Measurements from ENCODE around the gene SYT3.
"Not testable (repeated sequence)": the region's sequence is repeated elsewhere in the genome, so short reads cannot be mapped to it uniquely, and the experiment has no call there.

SYT3 gene

GRCh38 chr19:50636317-50637085 is 3.2 kb downstream of the SYT3 start:
- no peak for DNase-seq

- no peak for DNase-seq
Observed at GRCh38 chr19:50633973-50634372, 5.7 kb downstream of the SYT3 start.

GRCh38 chr19:50633359-50633758 is 6.3 kb downstream of the SYT3 start:
- no peak for DNase-seq

GRCh38 chr19:50632151-50632835 is 7.4 kb downstream of the SYT3 start:
- no peak for DNase-seq

- DNase-seq, result no peak
Observed at GRCh38 chr19:50629801-50630200, 9.9 kb downstream of the SYT3 start.

- no peak for DNase-seq
Observed at GRCh38 chr19:50629194-50629593, 10.5 kb downstream of the SYT3 start.

GRCh38 chr19:50628551-50628950 is 11.1 kb downstream of the SYT3 start:
- DNase-seq, result no peak

- no peak for DNase-seq
Observed at GRCh38 chr19:50628146-50628545, 11.5 kb downstream of the SYT3 start.

GRCh38 chr19:50626795-50627194 is 12.9 kb downstream of the SYT3 start:
- DNase-seq, result no peak

GRCh38 chr19:50626011-50626410 is 13.7 kb downstream of the SYT3 start:
- no peak for DNase-seq

- DNase-seq, result no peak
Observed at GRCh38 chr19:50624949-50625600, 14.6 kb downstream of the SYT3 start.

GRCh38 chr19:50620394-50620906 is 19.2 kb downstream of the SYT3 start:
- not testable (repeated sequence) for DNase-seq

GRCh38 chr19:50619184-50619583 is 20.5 kb downstream of the SYT3 start:
- DNase-seq, result not testable (repeated sequence)

- not testable (repeated sequence) for DNase-seq
Observed at GRCh38 chr19:50618379-50618778, 21.3 kb downstream of the SYT3 start.

GRCh38 chr19:50612504-50613404 is 26.9 kb downstream of the SYT3 start:
- DNase-seq, result not testable (repeated sequence)

GRCh38 chr19:50607874-50608785 is 31.6 kb downstream of the SYT3 start:
- DNase-seq, result no peak

- DNase-seq, result no peak
Observed at GRCh38 chr19:50607388-50607787, 32.3 kb downstream of the SYT3 start.

- DNase-seq, result not testable (repeated sequence)
Observed at GRCh38 chr19:50606059-50606836, 33.4 kb downstream of the SYT3 start.

GRCh38 chr19:50604264-50605073 is 35.2 kb downstream of the SYT3 start:
- DNase-seq, result not testable (repeated sequence)

- DNase-seq, result no peak
Observed at GRCh38 chr19:50602935-50603334, 36.7 kb downstream of the SYT3 start.
